OCI-LY3 (cell line): ENCODE measurements around the gene HACL1.

Source experiments
- CTCF ChIP-seq: fragments of 200-600, 300-600 bp; sonication (generic); IDR thresholded peaks from 2 replicates; pipeline ENCODE4 v1.5.1; 2014; ENCODE audit warnings: antibody characterized with exemption, low read length, low read depth
- EZH2phosphoT487 ChIP-seq: fragments of 200-600 bp; shearing (Covaris generic); IDR thresholded peaks from 2 replicates; pipeline ENCODE4 v1.6.1; 2018; ENCODE audit warnings: antibody characterized with exemption, mixed run types, low read depth

GRCh38 chr3:15649858-15650257 is 48.5 kb upstream of the HACL1 start:
- TF ChIP-seq CTCF (no peak), EZH2phosphoT487 (no peak)
